ENCODE results near the gene TC2N.

Gene TC2N

DNA sequence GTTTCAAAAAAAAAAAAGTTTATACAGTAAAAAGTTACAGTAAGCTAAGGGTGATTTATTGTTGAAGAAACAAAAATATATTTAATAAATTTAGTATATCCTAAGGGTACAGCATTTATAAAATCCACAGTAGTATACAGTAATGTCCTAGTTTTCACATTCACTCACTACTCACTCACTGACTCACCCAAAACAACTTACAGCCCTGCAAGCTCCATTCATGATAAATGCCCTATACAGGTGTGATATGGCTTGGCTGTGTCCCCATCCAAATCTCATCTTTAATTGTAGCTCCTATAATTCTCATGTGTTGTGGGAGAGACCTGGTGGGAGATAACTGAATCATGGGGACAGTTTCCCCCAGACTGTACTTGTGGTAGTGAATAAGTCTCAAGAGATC, 61.7 kb downstream of the TC2N start:
- TF ChIP-seq POLR2AphosphoS5 (IDR thresholded peaks at IDR 0.05; ENCODE audit: low read depth, low read length), result no peak
- TF ChIP-seq, protein P1, sequence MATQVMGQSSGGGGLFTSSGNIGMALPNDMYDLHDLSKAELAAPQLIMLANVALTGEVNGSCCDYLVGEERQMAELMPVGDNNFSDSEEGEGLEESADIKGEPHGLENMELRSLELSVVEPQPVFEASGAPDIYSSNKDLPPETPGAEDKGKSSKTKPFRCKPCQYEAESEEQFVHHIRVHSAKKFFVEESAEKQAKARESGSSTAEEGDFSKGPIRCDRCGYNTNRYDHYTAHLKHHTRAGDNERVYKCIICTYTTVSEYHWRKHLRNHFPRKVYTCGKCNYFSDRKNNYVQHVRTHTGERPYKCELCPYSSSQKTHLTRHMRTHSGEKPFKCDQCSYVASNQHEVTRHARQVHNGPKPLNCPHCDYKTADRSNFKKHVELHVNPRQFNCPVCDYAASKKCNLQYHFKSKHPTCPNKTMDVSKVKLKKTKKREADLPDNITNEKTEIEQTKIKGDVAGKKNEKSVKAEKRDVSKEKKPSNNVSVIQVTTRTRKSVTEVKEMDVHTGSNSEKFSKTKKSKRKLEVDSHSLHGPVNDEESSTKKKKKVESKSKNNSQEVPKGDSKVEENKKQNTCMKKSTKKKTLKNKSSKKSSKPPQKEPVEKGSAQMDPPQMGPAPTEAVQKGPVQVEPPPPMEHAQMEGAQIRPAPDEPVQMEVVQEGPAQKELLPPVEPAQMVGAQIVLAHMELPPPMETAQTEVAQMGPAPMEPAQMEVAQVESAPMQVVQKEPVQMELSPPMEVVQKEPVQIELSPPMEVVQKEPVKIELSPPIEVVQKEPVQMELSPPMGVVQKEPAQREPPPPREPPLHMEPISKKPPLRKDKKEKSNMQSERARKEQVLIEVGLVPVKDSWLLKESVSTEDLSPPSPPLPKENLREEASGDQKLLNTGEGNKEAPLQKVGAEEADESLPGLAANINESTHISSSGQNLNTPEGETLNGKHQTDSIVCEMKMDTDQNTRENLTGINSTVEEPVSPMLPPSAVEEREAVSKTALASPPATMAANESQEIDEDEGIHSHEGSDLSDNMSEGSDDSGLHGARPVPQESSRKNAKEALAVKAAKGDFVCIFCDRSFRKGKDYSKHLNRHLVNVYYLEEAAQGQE (IDR thresholded peaks at IDR 0.05; ENCODE audit: insufficient read depth in 1 of 2, low read depth in 2 of 2, low read length in 2 of 2), result no peak
- TF ChIP-seq TAF1 (IDR thresholded peaks at IDR 0.05; ENCODE audit: borderline replicate concordance, insufficient read depth, low read length), result no peak
- TF ChIP-seq SIN3A (IDR thresholded peaks at IDR 0.05; ENCODE audit: borderline replicate concordance, insufficient read depth, low read length), result no peak
- TF ChIP-seq FOXP2 (optimal IDR thresholded peaks at IDR 0.05; ENCODE audit: borderline replicate concordance, extremely low read depth, extremely low read length, insufficient read depth), result no peak

DNA sequence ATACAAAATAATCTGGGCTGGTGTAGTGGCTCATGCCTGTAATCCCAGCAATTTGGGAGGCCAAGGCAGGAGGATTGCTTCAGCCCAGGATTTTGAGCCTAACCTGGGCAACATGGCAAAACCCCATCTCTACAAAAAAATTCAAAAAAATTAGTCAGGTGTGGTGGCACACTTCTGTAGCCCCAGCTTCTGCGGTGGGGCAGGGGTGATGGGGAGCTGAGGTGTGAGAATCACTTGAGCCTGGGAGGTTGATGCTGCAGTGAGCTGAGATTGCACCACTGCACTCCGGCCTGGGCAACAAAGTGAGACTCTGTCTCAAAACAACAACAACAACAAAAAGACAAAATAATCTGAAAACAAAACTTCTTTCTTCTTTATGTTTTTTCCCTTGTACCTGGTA, 66.0 kb downstream of the TC2N start:
- TF ChIP-seq SIN3A (IDR thresholded peaks at IDR 0.05; ENCODE audit: borderline replicate concordance, insufficient read depth, low read length), result no peak
- no peak for TF ChIP-seq POLR2AphosphoS5 (IDR thresholded peaks at IDR 0.05; ENCODE audit: low read depth, low read length)
- TF ChIP-seq FOXP2 (optimal IDR thresholded peaks at IDR 0.05; ENCODE audit: borderline replicate concordance, extremely low read depth, extremely low read length, insufficient read depth), result no peak
- TF ChIP-seq, protein P1 (IDR thresholded peaks at IDR 0.05; ENCODE audit: insufficient read depth in 1 of 2, low read depth in 2 of 2, low read length in 2 of 2), result no peak
- TF ChIP-seq TAF1 (IDR thresholded peaks at IDR 0.05; ENCODE audit: borderline replicate concordance, insufficient read depth, low read length), result no peak

DNA sequence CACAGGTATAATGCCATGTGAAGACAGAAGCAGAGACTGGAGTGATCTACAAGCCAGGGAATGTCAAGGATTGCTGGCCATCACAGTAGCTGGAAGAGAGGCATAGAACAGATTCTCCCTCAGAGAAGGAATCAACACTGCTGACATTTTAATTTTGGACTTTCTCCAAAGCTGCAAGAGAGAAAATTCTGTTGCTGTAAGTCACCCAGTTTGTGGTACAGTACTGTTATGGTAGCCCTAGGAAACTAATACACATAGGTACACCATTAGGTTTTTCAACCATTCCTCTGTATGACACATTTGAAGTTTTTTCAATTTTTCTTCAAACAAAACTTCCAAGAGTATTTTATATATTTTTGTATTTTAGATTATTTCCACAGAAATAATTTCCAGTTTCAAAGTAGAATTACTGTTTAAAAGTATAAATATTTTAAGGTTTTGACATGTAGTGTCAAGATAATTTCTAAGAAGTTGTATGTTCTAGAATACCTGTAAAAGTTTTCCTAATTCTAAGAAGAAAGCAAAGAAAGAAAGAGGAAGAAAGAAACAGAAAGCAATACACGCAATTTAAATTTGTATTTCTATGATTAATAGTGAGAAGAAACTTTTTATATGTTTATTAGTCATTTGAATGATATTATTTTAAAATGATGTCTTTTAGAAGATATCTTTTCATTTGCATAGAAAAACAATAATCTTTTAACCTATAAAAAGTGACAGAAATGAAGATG, 70.6 kb downstream of the TC2N start:
- TF ChIP-seq, protein P1 (IDR thresholded peaks at IDR 0.05; ENCODE audit: insufficient read depth in 1 of 2, low read depth in 2 of 2, low read length in 2 of 2), result no peak
- TF ChIP-seq FOXP2 (optimal IDR thresholded peaks at IDR 0.05; ENCODE audit: borderline replicate concordance, extremely low read depth, extremely low read length, insufficient read depth), result no peak
- no peak for TF ChIP-seq POLR2AphosphoS5 (IDR thresholded peaks at IDR 0.05; ENCODE audit: low read depth, low read length)
- no peak for TF ChIP-seq TAF1 (IDR thresholded peaks at IDR 0.05; ENCODE audit: borderline replicate concordance, insufficient read depth, low read length)
- TF ChIP-seq SIN3A (IDR thresholded peaks at IDR 0.05; ENCODE audit: borderline replicate concordance, insufficient read depth, low read length), result no peak

DNA sequence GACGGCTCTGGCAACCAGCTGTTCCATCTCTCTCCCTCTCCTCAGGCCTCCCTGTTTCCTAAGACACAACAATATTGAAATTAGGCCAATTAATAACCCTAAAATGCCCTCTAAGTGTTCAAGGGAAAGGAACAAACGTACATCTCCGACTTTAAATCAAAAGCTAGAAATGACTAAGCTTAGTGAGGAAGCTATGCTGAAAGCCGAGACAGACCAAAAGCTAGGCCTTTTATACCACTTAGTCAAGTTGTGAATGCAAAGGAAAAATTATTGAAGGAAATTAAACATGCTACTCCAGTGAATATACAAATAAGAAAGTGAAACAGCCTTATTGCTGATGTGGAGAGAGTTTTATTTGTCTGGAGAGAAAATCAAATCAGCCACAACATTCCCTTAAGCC, 73.6 kb downstream of the TC2N start:
- TF ChIP-seq SIN3A (IDR thresholded peaks at IDR 0.05; ENCODE audit: borderline replicate concordance, insufficient read depth, low read length) (no peak), POLR2AphosphoS5 (IDR thresholded peaks at IDR 0.05; ENCODE audit: low read depth, low read length) (no peak), FOXP2 (optimal IDR thresholded peaks at IDR 0.05; ENCODE audit: borderline replicate concordance, extremely low read depth, extremely low read length, insufficient read depth) (no peak), TAF1 (IDR thresholded peaks at IDR 0.05; ENCODE audit: borderline replicate concordance, insufficient read depth, low read length) (no peak)
- TF ChIP-seq, protein P1 (IDR thresholded peaks at IDR 0.05; ENCODE audit: insufficient read depth in 1 of 2, low read depth in 2 of 2, low read length in 2 of 2), result no peak

Measured in PFSK-1 (cell line).